GM12878 (cell line): ENCODE data around the gene LRRC47. TPM values are rescaled to one million over a fixed set of nuclear protein-coding genes. Genes with fewer than 3 reads are reported as not detected.

ENCODE experiments used
- ATAC-seq: fragments of 200-7000 bp; cut with Tn5 transposase; 3 replicates; pipeline ENCODE4 v1.9.1; 2020; ENCODE audit warnings: mild to moderate bottlenecking, moderate library complexity
- BruUV-seq: library from RNA; stranded (reverse); fragments of 400-500 nt; replicated peaks from 2 replicates; lab custom pipeline; 2021; lab: Mats Ljungman, UMichigan
- CTCF ChIA-PET: fragments of 300-600 bp; sonication (Branson Sonifier 250); formaldehyde crosslinking; extraction: SDS; loops from one replicate; lab custom pipeline; 2021; ENCODE audit warnings: inconsistent platforms; lab: Yijun Ruan, JAX
- POLR2A ChIA-PET: fragments of 350-600 bp; formaldehyde crosslinking; extraction: SDS; loops from one replicate; lab custom pipeline; 2021; ENCODE audit warnings: inconsistent platforms; lab: Charles Lee
- RAD21 ChIA-PET: fragments of 300-600 bp; sonication (Branson Sonifier 250); formaldehyde crosslinking; loops from one replicate; lab custom pipeline; 2023; ENCODE audit warnings: antibody characterized with exemption; ENCODE audit not compliant: unreplicated experiment; lab: Charles Lee
- SMC1A ChIA-PET: fragments of 300-600 bp; sonication (Branson Sonifier 250); formaldehyde crosslinking; loops from one replicate; lab custom pipeline; 2023; ENCODE audit not compliant: unreplicated experiment, uncharacterized antibody; lab: Charles Lee
- DNase-seq: peaks from one replicate; pipeline ENCODE4 v3.0.0-alpha.2; 2011; ENCODE audit warnings: low read depth, low spot score
- FAIRE-seq: peaks from 3 replicates; lab custom pipeline; 2011; peaks lifted over from hg19 to GRCh38; lab: Jason Lieb, UNC
- H2AFZ ChIP-seq: 2 replicates; pipeline ENCODE4 v1.6.0; 2011; ENCODE audit warnings: low read depth, low read length, control low read depth; ENCODE audit not compliant: control insufficient read depth
- H3K27ac ChIP-seq: 2 replicates; pipeline ENCODE4 v1.5.1; 2011; ENCODE audit warnings: control low read depth; ENCODE audit not compliant: control insufficient read depth, insufficient read depth
- H3K27me3 ChIP-seq, 2 experiments: replicated peaks in 1 of 2; 2 replicates each; pipeline versions ENCODE4 v1.6.0 to v1.6.1; 2011; ENCODE audit warnings: low read length in 1 of 2; ENCODE audit not compliant: control insufficient read depth in 2 of 2, insufficient read depth in 2 of 2
- H3K36me3 ChIP-seq, 2 experiments: 2 replicates each; pipeline ENCODE4 v1.5.1; 2011; ENCODE audit warnings: low read length in 1 of 2; ENCODE audit not compliant: control insufficient read depth in 2 of 2, insufficient read depth in 2 of 2
- H3K4me1 ChIP-seq: 2 replicates; pipeline ENCODE4 v1.6.1; 2011; ENCODE audit warnings: mild to moderate bottlenecking, low read length, moderate library complexity, mixed read lengths; ENCODE audit not compliant: control insufficient read depth, insufficient read depth
- H3K4me2 ChIP-seq: 2 replicates; pipeline ENCODE4 v1.6.0; 2011; ENCODE audit warnings: control low read depth; ENCODE audit not compliant: control insufficient read depth, insufficient read depth
- H3K4me3 ChIP-seq: fragments of 200-600 bp; sonication (generic); 2 replicates; pipeline ENCODE4 v1.5.1; 2016
- H3K79me2 ChIP-seq: 2 replicates; pipeline ENCODE4 v1.6.0; 2011; ENCODE audit warnings: low read length; ENCODE audit not compliant: control insufficient read depth, insufficient read depth
- H3K9ac ChIP-seq: 2 replicates; pipeline ENCODE4 v1.8.0; 2011; ENCODE audit warnings: low read length, control low read depth, mixed read lengths; ENCODE audit not compliant: control insufficient read depth, insufficient read depth
- H3K9me3 ChIP-seq: replicated peaks from 3 replicates; pipeline ENCODE4 v1.5.1; 2011; ENCODE audit warnings: mild to moderate bottlenecking, low read length; ENCODE audit not compliant: control insufficient read depth, insufficient read depth
- H4K20me1 ChIP-seq: 2 replicates; pipeline ENCODE4 v1.6.0; 2011; ENCODE audit not compliant: control insufficient read depth, insufficient read depth
- CHD2 ChIP-seq: IDR thresholded peaks from 2 replicates; pipeline ENCODE4 v1.6.1; 2011; ENCODE audit warnings: low read depth, low read length, improper control_type of control experiment, borderline replicate concordance
- CREB1 ChIP-seq: IDR thresholded peaks from 2 replicates; pipeline ENCODE4 v1.6.1; 2012; ENCODE audit warnings: low read depth, mild to moderate bottlenecking, inconsistent platforms
- E4F1 ChIP-seq: fragments of 450-650 bp; IDR thresholded peaks from 2 replicates; pipeline ENCODE4 v1.6.1; 2018; ENCODE audit warnings: borderline replicate concordance, mild to moderate bottlenecking; ENCODE audit not compliant: partially characterized antibody
- EED ChIP-seq: sonication (generic); IDR thresholded peaks from 2 replicates; pipeline ENCODE4 v1.6.1; 2016; ENCODE audit warnings: antibody characterized with exemption, low read depth
- FOS ChIP-seq: IDR thresholded peaks from 3 replicates; pipeline ENCODE4 v1.6.1; 2011; ENCODE audit warnings: borderline replicate concordance; ENCODE audit not compliant: insufficient read length; ENCODE audit errors: extremely low read depth
- GABPA ChIP-seq: IDR thresholded peaks from 2 replicates; pipeline ENCODE4 v1.6.1; 2014; ENCODE audit warnings: antibody characterized with exemption, low read depth, mild to moderate bottlenecking, inconsistent platforms
- IRF4 ChIP-seq: IDR thresholded peaks from 2 replicates; pipeline ENCODE4 v1.6.1; 2011; ENCODE audit warnings: low read depth, low read length
- MAX ChIP-seq: IDR thresholded peaks from 2 replicates; pipeline ENCODE4 v1.6.1; 2012; ENCODE audit warnings: low read depth, low read length, improper control_type of control experiment
- MTA2 ChIP-seq: fragments of 450-650 bp; IDR thresholded peaks from 2 replicates; pipeline ENCODE4 v1.6.1; 2016; ENCODE audit warnings: low read depth, mild to moderate bottlenecking, moderate library complexity
- MXI1 ChIP-seq: fragments of 150-350 bp; IDR thresholded peaks from 2 replicates; pipeline ENCODE4 v1.6.1; 2011; ENCODE audit warnings: low read depth, mild to moderate bottlenecking, inconsistent platforms, low read length, improper control_type of control experiment
- NR2C2 ChIP-seq: IDR thresholded peaks from 2 replicates; pipeline ENCODE4 v1.6.1; 2011; ENCODE audit warnings: borderline replicate concordance, low read depth; ENCODE audit not compliant: control insufficient read depth, insufficient read length
- PAX8 ChIP-seq: fragments of 450-650 bp; IDR thresholded peaks from 2 replicates; pipeline ENCODE4 v1.6.1; 2017; ENCODE audit warnings: mild to moderate bottlenecking, moderate library complexity
- POLR2AphosphoS2 ChIP-seq: IDR thresholded peaks from 2 replicates; pipeline ENCODE4 v1.6.1; 2011; ENCODE audit warnings: low read depth, mild to moderate bottlenecking, low read length, improper control_type of control experiment, moderate library complexity
- RB1 ChIP-seq: fragments of 450-650 bp; formaldehyde crosslinking; IDR thresholded peaks from 2 replicates; pipeline ENCODE4 v1.6.1; 2017; ENCODE audit warnings: mild to moderate bottlenecking, borderline replicate concordance
- ZNF274 ChIP-seq: IDR thresholded peaks from one replicate; pipeline ENCODE4 v1.8.0; 2011; ENCODE audit not compliant: insufficient read length, insufficient read depth
- WGBS: methylation state at CpG from one replicate; pipeline ENCODE4 v1.1.6; 2016; ENCODE audit warnings: low lambda C conversion rate; ENCODE audit not compliant: insufficient replicate concordance, insufficient coverage; ENCODE audit errors: missing lambda C conversion rate; 5-methylcytosine and 5-hydroxymethylcytosine counted together
- in situ Hi-C: fragments of 300-500 bp; cut with MboI; formaldehyde crosslinking; loops from 9 replicates; pipeline ENCODE4 v1.14.3; 2018; ENCODE audit warnings: mixed read lengths
- intact Hi-C: fragments of 100-400 bp; cut with micrococcal nuclease; formaldehyde crosslinking; loops from one replicate; pipeline ENCODE4 v1.14.2; 2022; ENCODE audit not compliant: unreplicated experiment
- polyA plus RNA-seq, 11 experiments: library from polyadenylated mRNA; depleted of rRNA in 4 of 11; unstranded in 6 of 11; stranded (reverse) in 5 of 11; fragments of >200 nt; fragmentation: Nextera tagmentation in 4 of 11; fragmentation: Illumina TruSeq in 1 of 11; extraction: Ambion mirVana in 4 of 11; extraction: Trizol in 1 of 11; gene quantifications; 1 replicate in 1 of 11; 2 replicates in 10 of 11; pipeline versions ENCODE4 v1.2.1 to v1.2.3, GENCODE V29; 2011 to 2016; ENCODE audit warnings: inconsistent platforms in 2 of 11, missing spikeins in 2 of 11, low read depth in 1 of 11
- total RNA-seq, 4 experiments: library from RNA; depleted of rRNA in 3 of 4; stranded (reverse); fragments of >200 nt in 3 of 4; fragmentation: Illumina TruSeq in 1 of 4; extraction: Trizol in 1 of 4; gene quantifications; 2 replicates each; pipeline versions ENCODE4 v1.2.1 to v1.2.3, GENCODE V29; 2013 to 2021
- TF ChIP-seq, protein P1 (sequence below): IDR thresholded peaks from 2 replicates; pipeline ENCODE4 v1.6.1; 2012; ENCODE audit warnings: low read depth, low read length, improper control_type of control experiment
- TF ChIP-seq, protein P2 (sequence below): fragments of 450-650 bp; IDR thresholded peaks from 2 replicates; pipeline ENCODE4 v1.6.1; 2016; ENCODE audit warnings: mild to moderate bottlenecking, moderate library complexity, borderline replicate concordance

The LRRC47 gene
- total and polyA plus RNA-seq, 10 of the 15 experiments (the other 5 are each of a cell fraction or from before 2014, with no cell fraction given): 2.5 to 34.6 (median 18.2) TPM

DNA sequence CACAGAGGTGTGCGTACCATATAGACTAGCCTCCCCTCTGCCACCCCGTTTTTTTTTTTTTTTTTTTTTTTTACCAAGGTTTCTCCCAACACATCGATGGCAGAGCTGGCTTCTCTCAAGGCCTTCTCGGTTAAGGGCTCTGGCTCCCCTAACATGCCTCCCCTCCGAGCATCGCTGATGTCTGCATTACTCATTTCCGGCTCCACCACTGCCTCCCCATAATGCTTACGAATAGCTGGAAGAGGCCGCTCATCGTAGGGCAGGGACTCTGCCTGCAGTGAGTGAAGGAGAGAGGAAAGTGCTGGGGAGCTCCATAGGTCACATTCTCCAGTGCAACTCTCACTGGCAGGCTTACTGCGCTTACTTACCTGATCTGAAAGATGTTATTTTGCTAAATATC lies 40.1 kb upstream of the LRRC47 start:
- BruUV-seq: no TSS peak
- H3K36me3 ChIP-seq: peaks cover 0 to 15% of the 10 kb centered on the region in 2 experiments; a peak in 3 of 4 replicates
- in situ Hi-C loops: no loop called here
- no peaks in the 10 kb centered on the region for H3K4me1 ChIP-seq
- CTCF ChIA-PET: no interaction called here
- H3K79me2 ChIP-seq: no peaks in the 10 kb centered on the region
- H3K27ac ChIP-seq: no peak overlapping the region
- ATAC-seq (no peak), DNase-seq (no peak), FAIRE-seq (no peak)
- over 99% methylated on average over 8 of the region's 11 CpGs for WGBS
- POLR2A ChIA-PET: no interaction called here
- peaks cover 9% of the 10 kb centered on the region; the same call in 2 of the 3 replicates for H3K9me3 ChIP-seq
- H3K9ac ChIP-seq: no peak overlapping the region
- RAD21 ChIA-PET: no interaction called here
- no peak overlapping the region for H3K4me3 ChIP-seq
- SMC1A ChIA-PET: no interaction called here
- no peak overlapping the region for H2AFZ ChIP-seq
- intact Hi-C loops: no loop called here
- no peak overlapping the region for H3K4me2 ChIP-seq
- H3K27me3 ChIP-seq: no peaks in the 10 kb centered on the region
- H4K20me1 ChIP-seq: no peaks in the 10 kb centered on the region
- TF ChIP-seq CREB1 (no peak), MXI1 (no peak), MAX (no peak), EED (no peak), POLR2AphosphoS2 (no peak), CHD2 (no peak), RB1 (no peak), E4F1 (no peak), NR2C2 (no peak), FOS (no peak), GABPA (no peak), MTA2 (no peak), ZNF274 (no peak), IRF4 (no peak), PAX8 (no peak)
- TF ChIP-seq, protein P1, sequence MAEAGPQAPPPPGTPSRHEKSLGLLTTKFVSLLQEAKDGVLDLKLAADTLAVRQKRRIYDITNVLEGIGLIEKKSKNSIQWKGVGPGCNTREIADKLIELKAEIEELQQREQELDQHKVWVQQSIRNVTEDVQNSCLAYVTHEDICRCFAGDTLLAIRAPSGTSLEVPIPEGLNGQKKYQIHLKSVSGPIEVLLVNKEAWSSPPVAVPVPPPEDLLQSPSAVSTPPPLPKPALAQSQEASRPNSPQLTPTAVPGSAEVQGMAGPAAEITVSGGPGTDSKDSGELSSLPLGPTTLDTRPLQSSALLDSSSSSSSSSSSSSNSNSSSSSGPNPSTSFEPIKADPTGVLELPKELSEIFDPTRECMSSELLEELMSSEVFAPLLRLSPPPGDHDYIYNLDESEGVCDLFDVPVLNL: no peak
- TF ChIP-seq, protein P2, sequence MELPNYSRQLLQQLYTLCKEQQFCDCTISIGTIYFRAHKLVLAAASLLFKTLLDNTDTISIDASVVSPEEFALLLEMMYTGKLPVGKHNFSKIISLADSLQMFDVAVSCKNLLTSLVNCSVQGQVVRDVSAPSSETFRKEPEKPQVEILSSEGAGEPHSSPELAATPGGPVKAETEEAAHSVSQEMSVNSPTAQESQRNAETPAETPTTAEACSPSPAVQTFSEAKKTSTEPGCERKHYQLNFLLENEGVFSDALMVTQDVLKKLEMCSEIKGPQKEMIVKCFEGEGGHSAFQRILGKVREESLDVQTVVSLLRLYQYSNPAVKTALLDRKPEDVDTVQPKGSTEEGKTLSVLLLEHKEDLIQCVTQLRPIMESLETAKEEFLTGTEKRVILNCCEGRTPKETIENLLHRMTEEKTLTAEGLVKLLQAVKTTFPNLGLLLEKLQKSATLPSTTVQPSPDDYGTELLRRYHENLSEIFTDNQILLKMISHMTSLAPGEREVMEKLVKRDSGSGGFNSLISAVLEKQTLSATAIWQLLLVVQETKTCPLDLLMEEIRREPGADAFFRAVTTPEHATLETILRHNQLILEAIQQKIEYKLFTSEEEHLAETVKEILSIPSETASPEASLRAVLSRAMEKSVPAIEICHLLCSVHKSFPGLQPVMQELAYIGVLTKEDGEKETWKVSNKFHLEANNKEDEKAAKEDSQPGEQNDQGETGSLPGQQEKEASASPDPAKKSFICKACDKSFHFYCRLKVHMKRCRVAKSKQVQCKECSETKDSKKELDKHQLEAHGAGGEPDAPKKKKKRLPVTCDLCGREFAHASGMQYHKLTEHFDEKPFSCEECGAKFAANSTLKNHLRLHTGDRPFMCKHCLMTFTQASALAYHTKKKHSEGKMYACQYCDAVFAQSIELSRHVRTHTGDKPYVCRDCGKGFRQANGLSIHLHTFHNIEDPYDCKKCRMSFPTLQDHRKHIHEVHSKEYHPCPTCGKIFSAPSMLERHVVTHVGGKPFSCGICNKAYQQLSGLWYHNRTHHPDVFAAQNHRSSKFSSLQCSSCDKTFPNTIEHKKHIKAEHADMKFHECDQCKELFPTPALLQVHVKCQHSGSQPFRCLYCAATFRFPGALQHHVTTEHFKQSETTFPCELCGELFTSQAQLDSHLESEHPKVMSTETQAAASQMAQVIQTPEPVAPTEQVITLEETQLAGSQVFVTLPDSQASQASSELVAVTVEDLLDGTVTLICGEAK: no peak
